Esophagus muscularis mucosa (tissue), 4 donors: ENCODE measurements around the gene ANKRD29. TPM values are rescaled to one million over a fixed set of nuclear protein-coding genes. Genes with fewer than 3 reads are reported as not detected.

Experiments
- DNase-seq: peaks from one replicate; pipeline ENCODE4 v3.0.0-alpha.2; 2017; ENCODE audit errors: extremely low spot score
- H3K27ac ChIP-seq, 4 donors: fragments of 200-600 bp; sonication (generic); replicated peaks in 1 of 4; 1 replicate in 3 of 4; 2 replicates in 1 of 4; pipeline ENCODE4 v1.5.1; 2016 to 2019; ENCODE audit warnings: mild to moderate bottlenecking in 1 of 4
- H3K27me3 ChIP-seq, 4 donors: fragments of 200-600 bp; sonication (generic); one replicate each; pipeline versions ENCODE4 v1.5.1 to v1.6.0; 2016 to 2019
- H3K36me3 ChIP-seq, 4 donors: fragments of 200-600 bp; sonication (generic); one replicate each; pipeline ENCODE4 v1.5.1; 2016 to 2019
- H3K4me1 ChIP-seq, 4 donors: fragments of 200-600 bp; sonication (generic); one replicate each; pipeline ENCODE4 v1.5.1; 2016 to 2019
- H3K4me3 ChIP-seq, 4 donors: fragments of 200-600 bp; sonication (generic); 1 replicate in 2 of 4; 2 replicates in 2 of 4; pipeline ENCODE4 v1.5.1; 2016 to 2019; ENCODE audit warnings: mild to moderate bottlenecking in 4 of 4, moderate library complexity in 1 of 4
- H3K9me3 ChIP-seq, 4 donors: fragments of 200-600 bp; sonication (generic); 1 replicate in 3 of 4; 2 replicates in 1 of 4; pipeline ENCODE4 v1.5.1; 2016 to 2019
- CTCF ChIP-seq, 3 experiments: fragments of 200-600 bp in 2 of 3; fragments of 450-650 bp in 1 of 3; sonication (generic) in 2 of 3; IDR thresholded peaks; one replicate each; pipeline ENCODE4 v1.5.1; 2017 to 2019; ENCODE audit warnings: antibody characterized with exemption in 3 of 3, mild to moderate bottlenecking in 2 of 3, moderate library complexity in 1 of 3
- EP300 ChIP-seq: sonication (generic); formaldehyde crosslinking; IDR thresholded peaks from one replicate; pipeline ENCODE4 v1.6.1; 2017; ENCODE audit warnings: antibody characterized with exemption
- POLR2A ChIP-seq: fragments of 450-650 bp; IDR thresholded peaks from one replicate; pipeline ENCODE4 v1.6.1; 2017; ENCODE audit warnings: antibody characterized with exemption, moderate library complexity, mild to moderate bottlenecking, low read depth
- POLR2AphosphoS5 ChIP-seq, 2 donors: sonication (generic); formaldehyde crosslinking; IDR thresholded peaks; one replicate each; pipeline ENCODE4 v1.6.1; 2017; ENCODE audit warnings: antibody characterized with exemption in 2 of 2
- WGBS: methylation state at CpG from one replicate; pipeline ENCODE4 v1.1.5; 2018; 5-methylcytosine and 5-hydroxymethylcytosine counted together
- intact Hi-C: fragments of 100-400 bp; cut with DNase I; formaldehyde crosslinking; loops from one replicate; pipeline ENCODE4 v1.15.1; 2023
- total RNA-seq, 4 donors: library from RNA; depleted of rRNA; stranded (reverse); fragments of >200 nt; gene quantifications; one replicate each; pipeline versions ENCODE4 v1.1.0 to v1.2.1, GENCODE V29; 2016

ANKRD29 gene
- total RNA-seq, 4 donors from 2014 or later = 7.8 to 14.4 (median 10.9) TPM

- Histone ChIP-seq H3K4me1 (peaks cover 4 to 14% (median 11%) of the 10 kb centered on the region in 4 donors), H3K4me3 (no peak overlapping the region), H3K27ac (peak overlapping the region in 1 of 4 donors; percentile 8), H3K27me3 (peaks cover 0 to 3% (median 0%) of the 10 kb centered on the region in 4 donors), H3K9me3 (no peaks in the 10 kb centered on the region), H3K36me3 (no peaks in the 10 kb centered on the region)
- intact Hi-C loops = loop anchor here (10.0 kb wide), 1 partner anchor 120 kb away; no protein-coding TSS in a partner anchor
- no peak for TF ChIP-seq POLR2A
- no peak for TF ChIP-seq POLR2AphosphoS5 (IDR thresholded peaks at IDR 0.05)
- TF ChIP-seq CTCF (IDR thresholded peaks at IDR 0.05) = no peak
- no peak for TF ChIP-seq EP300
- WGBS = 91% methylated on average over 4 of the region's 4 CpGs
- DNase-seq = no peak
Measured at GRCh38 chr18:23694637-23695430, 32.1 kb upstream of the ANKRD29 start.

GRCh38 chr18:23693846-23694245 is 31.1 kb upstream of the ANKRD29 start:
- intact Hi-C loops = loop anchor here (10.0 kb wide), 1 partner anchor 121 kb away; no protein-coding TSS in a partner anchor
- no peaks in the 10 kb centered on the region for H3K9me3 ChIP-seq
- no peaks in the 10 kb centered on the region for H3K36me3 ChIP-seq
- peaks cover 0 to 11% (median 0%) of the 10 kb centered on the region in 4 donors for H3K27me3 ChIP-seq
- 95% methylated on average over 2 of the region's 2 CpGs for WGBS
- H3K27ac ChIP-seq = no peak overlapping the region
- peaks cover 7 to 24% (median 20%) of the 10 kb centered on the region in 4 donors for H3K4me1 ChIP-seq
- no peak for TF ChIP-seq POLR2AphosphoS5 (IDR thresholded peaks at IDR 0.05)
- TF ChIP-seq CTCF (IDR thresholded peaks at IDR 0.05) = no peak
- no peak for TF ChIP-seq EP300
- no peak for TF ChIP-seq POLR2A
- DNase-seq = no peak
- H3K4me3 ChIP-seq = no peak overlapping the region

GRCh38 chr18:23690505-23691068 is 27.9 kb upstream of the ANKRD29 start:
- Histone ChIP-seq H3K27me3 (peaks cover 0 to 11% (median 0%) of the 10 kb centered on the region in 4 donors), H3K9me3 (no peaks in the 10 kb centered on the region), H3K27ac (peak overlapping the region in 1 of 4 donors; percentile 80), H3K36me3 (no peaks in the 10 kb centered on the region), H3K4me3 (peak overlapping the region; percentile 67 to 85 (median 72)), H3K4me1 (peaks cover 7 to 28% (median 25%) of the 10 kb centered on the region in 4 donors)
- DNase-seq = no peak
- no peak for TF ChIP-seq EP300
- TF ChIP-seq CTCF (IDR thresholded peaks at IDR 0.05) = no peak
- TF ChIP-seq POLR2AphosphoS5 (IDR thresholded peaks at IDR 0.05) = no peak
- no peak for TF ChIP-seq POLR2A
- 69% methylated on average over 21 of the region's 21 CpGs for WGBS
- intact Hi-C loops = loop anchor here (10.0 kb wide), 1 partner anchor 124 kb away; no protein-coding TSS in a partner anchor

- no peak for DNase-seq
- Histone ChIP-seq H3K9me3 (no peaks in the 10 kb centered on the region), H3K4me1 (peaks cover 7 to 24% (median 22%) of the 10 kb centered on the region in 4 donors), H3K27me3 (peaks cover 0 to 11% (median 0%) of the 10 kb centered on the region in 4 donors), H3K4me3 (peak overlapping the region; percentile 67 to 85 (median 72)), H3K27ac (peak overlapping the region; percentile 66 to 80 (median 69)), H3K36me3 (no peaks in the 10 kb centered on the region)
- intact Hi-C loops = loop anchor here (5.0 to 10.0 kb wide), 2 partner anchors 68 to 125 kb away; no protein-coding TSS in a partner anchor
- no peak for TF ChIP-seq POLR2A
- TF ChIP-seq CTCF (IDR thresholded peaks at IDR 0.05) = no peak
- no peak for TF ChIP-seq POLR2AphosphoS5 (IDR thresholded peaks at IDR 0.05)
- TF ChIP-seq EP300 = no peak
- 11% methylated on average over 9 of the region's 85 CpGs for WGBS
Measured at GRCh38 chr18:23689616-23690504, 27.1 kb upstream of the ANKRD29 start.
